Activated T-helper 2 cell treated with anti-CD3 and anti-CD28 coated beads, Interferon-gamma antibody, Interleukin-2, Interleukin-4, amounts not matched to agents 10 μg/mL and 5 μg/mL and 100 μg/mL, durations not matched to agents 14 hours and 24 hours and 36 hours (primary cell): ENCODE data around the gene CKAP5. TPM values are rescaled to one million over a fixed set of nuclear protein-coding genes. Genes with fewer than 3 reads are reported as not detected.

ENCODE experiments used
- DNase-seq: peaks from one replicate; pipeline ENCODE4 v3.0.0; 2021; ENCODE audit warnings: low spot score
- H3K27ac Mint-ChIP-seq: one replicate; pipeline ENCODE4 v1.8.0; 2021; ENCODE audit warnings: mixed read lengths
- H3K27me3 Mint-ChIP-seq: one replicate; pipeline ENCODE4 v1.8.0; 2021; ENCODE audit warnings: low read depth, mixed read lengths
- H3K36me3 Mint-ChIP-seq: one replicate; pipeline ENCODE4 v1.8.0; 2021; ENCODE audit warnings: low read depth, mixed read lengths
- H3K4me1 Mint-ChIP-seq: one replicate; pipeline ENCODE4 v1.8.0; 2021; ENCODE audit warnings: low read depth, mixed read lengths
- H3K4me3 Mint-ChIP-seq: one replicate; pipeline ENCODE4 v1.8.0; 2021; ENCODE audit warnings: low read depth, mild to moderate bottlenecking, moderate library complexity, mixed read lengths
- H3K9me3 Mint-ChIP-seq: one replicate; pipeline ENCODE4 v1.8.0; 2021; ENCODE audit warnings: mixed read lengths
- intact Hi-C: fragments of 100-400 bp; cut with micrococcal nuclease; formaldehyde crosslinking; loops from one replicate; pipeline ENCODE4 v1.15.1; 2023
- total RNA-seq: library from RNA; stranded (reverse); gene quantifications from 2 replicates; pipeline ENCODE4 v1.2.3, GENCODE V29; 2022

The CKAP5 gene
- total RNA-seq, 1 donor from 2014 or later: 127 TPM

- no peak for DNase-seq
- H3K4me3 Mint-ChIP-seq: no peak overlapping the region
- peaks cover 89% of the 10 kb centered on the region for H3K36me3 Mint-ChIP-seq
- H3K9me3 Mint-ChIP-seq: no peaks in the 10 kb centered on the region
- intact Hi-C loops: no loop called here
- H3K27ac Mint-ChIP-seq: no peak overlapping the region
- no peaks in the 10 kb centered on the region for H3K4me1 Mint-ChIP-seq
- no peaks in the 10 kb centered on the region for H3K27me3 Mint-ChIP-seq
Observed at GRCh38 chr11:46745995-46746394, 100.1 kb downstream of the CKAP5 start.

- intact Hi-C loops: no loop called here
- no peaks in the 10 kb centered on the region for H3K27me3 Mint-ChIP-seq
- H3K4me3 Mint-ChIP-seq: no peak overlapping the region
- no peak overlapping the region for H3K27ac Mint-ChIP-seq
- H3K4me1 Mint-ChIP-seq: no peaks in the 10 kb centered on the region
- no peaks in the 10 kb centered on the region for H3K9me3 Mint-ChIP-seq
- DNase-seq: no peak
- H3K36me3 Mint-ChIP-seq: peaks cover 86% of the 10 kb centered on the region
Observed at GRCh38 chr11:46745328-46745727, 100.8 kb downstream of the CKAP5 start.

DNA sequence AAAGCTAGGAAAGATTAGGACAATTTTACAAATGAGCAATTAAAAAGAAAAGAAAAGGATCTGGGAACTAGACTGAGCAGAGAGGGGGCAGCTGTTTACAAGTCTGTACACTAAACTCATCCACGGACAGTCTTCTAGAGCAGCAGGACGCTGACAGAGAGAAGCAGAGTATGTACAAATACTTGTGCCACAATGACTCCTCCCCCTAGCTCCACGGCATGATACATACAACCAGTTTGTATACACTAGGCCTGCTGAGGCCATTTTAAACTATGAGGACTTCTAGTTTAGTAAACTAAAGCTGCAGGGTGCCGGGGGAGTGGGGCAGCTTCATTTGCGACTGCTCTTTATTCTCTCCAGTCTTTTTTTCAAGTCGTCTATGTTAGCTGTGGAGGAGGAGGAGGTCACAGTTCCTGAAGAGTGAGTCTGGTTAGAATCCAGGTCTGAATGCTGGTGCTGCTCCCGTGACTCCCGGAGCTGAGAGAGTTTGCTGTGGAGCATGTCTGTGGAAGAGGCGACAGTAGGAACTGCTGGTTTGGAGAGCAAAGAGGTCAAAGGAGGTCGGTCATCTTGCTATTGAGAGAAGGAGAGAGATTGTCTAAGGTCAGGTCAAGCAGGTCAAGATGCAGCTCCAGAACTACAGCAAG is 102.3 kb downstream of the CKAP5 start:
- Mint-ChIP-seq H3K4me1 (no peaks in the 10 kb centered on the region), H3K27me3 (no peaks in the 10 kb centered on the region), H3K4me3 (no peak overlapping the region), H3K9me3 (no peaks in the 10 kb centered on the region), H3K36me3 (peaks cover 74% of the 10 kb centered on the region), H3K27ac (no peak overlapping the region)
- DNase-seq: no peak
- intact Hi-C loops: no loop called here

DNA sequence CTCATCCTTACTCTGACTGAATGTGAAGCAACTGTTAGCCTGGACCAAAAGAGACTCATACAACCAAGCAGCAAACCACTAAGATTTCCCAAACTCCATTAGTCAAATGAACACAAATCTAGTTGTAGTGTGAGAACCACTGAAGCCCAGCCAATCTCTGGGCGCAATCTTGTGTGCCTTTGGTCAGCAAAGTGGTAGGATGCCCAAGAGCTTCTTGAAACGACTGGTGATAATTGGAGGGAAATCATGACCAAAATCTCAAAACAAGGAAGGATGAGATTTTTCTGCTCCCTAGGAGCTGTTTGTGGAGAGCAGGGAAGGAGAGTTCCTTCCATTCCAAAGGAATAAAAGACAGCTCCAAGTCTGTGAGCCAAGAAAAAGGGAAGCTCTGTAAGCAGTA is 103.0 kb downstream of the CKAP5 start:
- H3K4me3 Mint-ChIP-seq: no peak overlapping the region
- H3K9me3 Mint-ChIP-seq: no peaks in the 10 kb centered on the region
- H3K27ac Mint-ChIP-seq: no peak overlapping the region
- no peaks in the 10 kb centered on the region for H3K4me1 Mint-ChIP-seq
- peaks cover 71% of the 10 kb centered on the region for H3K36me3 Mint-ChIP-seq
- intact Hi-C loops: no loop called here
- no peak for DNase-seq
- H3K27me3 Mint-ChIP-seq: no peaks in the 10 kb centered on the region

GRCh38 chr11:46741600-46742484 is 104.2 kb downstream of the CKAP5 start:
- peaks cover 59% of the 10 kb centered on the region for H3K36me3 Mint-ChIP-seq
- no peaks in the 10 kb centered on the region for H3K9me3 Mint-ChIP-seq

DNA sequence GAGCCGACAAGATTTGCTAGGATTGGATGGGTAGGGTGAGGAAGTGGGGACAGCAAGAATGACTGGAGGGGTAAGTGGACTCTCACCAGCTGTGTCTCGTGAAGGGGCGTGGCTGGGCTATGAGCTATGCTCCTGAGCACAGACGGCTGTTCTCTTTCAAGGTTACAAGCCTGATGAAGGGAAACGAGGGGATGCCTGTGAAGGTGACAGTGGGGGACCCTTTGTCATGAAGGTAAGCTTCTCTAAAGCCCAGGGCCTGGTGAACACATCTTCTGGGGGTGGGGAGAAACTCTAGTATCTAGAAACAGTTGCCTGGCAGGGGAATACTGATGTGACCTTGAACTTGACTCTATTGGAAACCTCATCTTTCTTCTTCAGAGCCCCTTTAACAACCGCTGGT is 107.2 kb downstream of the CKAP5 start:
- H3K4me1 Mint-ChIP-seq: no peaks in the 10 kb centered on the region
- H3K36me3 Mint-ChIP-seq: peaks cover 32% of the 10 kb centered on the region
- no peaks in the 10 kb centered on the region for H3K9me3 Mint-ChIP-seq
- H3K27ac Mint-ChIP-seq: no peak overlapping the region
- no peak for DNase-seq
- intact Hi-C loops: no loop called here
- H3K4me3 Mint-ChIP-seq: no peak overlapping the region
- H3K27me3 Mint-ChIP-seq: no peaks in the 10 kb centered on the region

More at GRCh38 chr11:46741600-46742484, 104.2 kb downstream of the CKAP5 start:
- Mint-ChIP-seq H3K4me3 (no peak overlapping the region), H3K27ac (no peak overlapping the region), H3K27me3 (no peaks in the 10 kb centered on the region), H3K4me1 (no peaks in the 10 kb centered on the region)
- no peak for DNase-seq
- intact Hi-C loops: no loop called here

DNA sequence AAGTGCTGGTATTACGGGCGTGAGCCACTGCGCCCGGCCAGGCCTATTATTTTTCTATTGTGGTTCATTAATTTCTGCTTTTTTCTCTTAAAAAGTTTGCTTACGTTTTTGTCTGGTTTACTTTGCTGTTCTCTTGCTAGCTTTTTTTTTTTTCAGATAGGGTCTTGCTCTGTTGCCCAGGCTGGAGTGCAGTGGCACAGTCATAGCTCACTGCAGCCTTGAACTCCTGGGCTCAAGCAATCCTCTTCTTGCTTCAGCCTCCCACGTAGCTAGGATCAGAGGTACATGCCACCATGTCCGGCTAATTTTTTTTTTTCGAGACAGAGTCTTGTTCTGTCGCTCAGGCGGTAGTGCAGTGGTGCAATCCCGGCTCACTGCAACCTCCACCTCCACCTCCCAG is 108.4 kb downstream of the CKAP5 start:
- no peak overlapping the region for H3K27ac Mint-ChIP-seq
- no peak overlapping the region for H3K4me3 Mint-ChIP-seq
- no peaks in the 10 kb centered on the region for H3K9me3 Mint-ChIP-seq
- H3K27me3 Mint-ChIP-seq: no peaks in the 10 kb centered on the region
- peaks cover 20% of the 10 kb centered on the region for H3K36me3 Mint-ChIP-seq
- DNase-seq: no peak
- no peaks in the 10 kb centered on the region for H3K4me1 Mint-ChIP-seq
- intact Hi-C loops: no loop called here

DNA sequence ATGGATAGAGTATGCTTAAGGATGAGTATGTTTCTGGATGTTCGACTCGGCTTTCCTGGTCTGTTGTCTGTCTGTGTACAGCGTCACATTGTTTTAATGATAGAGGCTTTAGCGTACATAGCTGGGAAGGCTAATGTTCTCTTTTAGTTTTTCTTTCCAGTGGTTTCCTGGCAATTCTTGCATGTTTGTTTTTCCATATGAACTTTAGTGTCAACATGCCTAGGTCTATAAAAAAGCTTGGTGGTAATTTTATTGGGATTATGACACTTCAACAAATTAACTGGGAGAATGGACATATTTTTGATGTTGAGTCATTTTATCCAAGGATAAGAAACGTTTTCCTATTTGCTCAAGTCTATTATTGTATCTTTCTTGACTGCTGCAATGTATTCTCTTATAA is 109.5 kb downstream of the CKAP5 start:
- Mint-ChIP-seq H3K27me3 (no peaks in the 10 kb centered on the region), H3K4me3 (no peak overlapping the region), H3K4me1 (no peaks in the 10 kb centered on the region), H3K36me3 (peaks cover 9% of the 10 kb centered on the region), H3K9me3 (no peaks in the 10 kb centered on the region), H3K27ac (no peak overlapping the region)
- intact Hi-C loops: no loop called here
- DNase-seq: no peak

DNA sequence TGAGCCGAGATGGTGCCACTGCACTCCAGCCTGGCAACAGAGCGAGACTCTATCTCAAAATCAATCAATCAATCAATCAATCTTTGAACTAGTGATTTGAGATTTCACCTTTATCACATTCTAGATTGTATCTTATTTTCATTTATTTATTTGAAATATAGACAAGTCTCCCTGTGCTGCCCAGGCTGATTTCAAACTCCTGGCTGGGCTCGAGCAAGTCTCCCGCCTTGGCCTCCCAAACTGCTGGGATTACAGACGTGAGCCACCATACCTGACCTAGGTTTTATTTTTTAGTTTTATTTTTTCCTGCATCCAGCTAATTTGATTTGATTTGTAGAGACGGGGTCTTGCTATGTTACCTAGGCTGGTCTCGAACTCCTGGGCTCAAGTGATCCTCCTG is 109.9 kb downstream of the CKAP5 start:
- no peak for DNase-seq
- Mint-ChIP-seq H3K27ac (no peak overlapping the region), H3K9me3 (no peaks in the 10 kb centered on the region), H3K27me3 (no peaks in the 10 kb centered on the region), H3K4me3 (no peak overlapping the region), H3K4me1 (no peaks in the 10 kb centered on the region), H3K36me3 (peaks cover 5% of the 10 kb centered on the region)
- intact Hi-C loops: no loop called here

DNA sequence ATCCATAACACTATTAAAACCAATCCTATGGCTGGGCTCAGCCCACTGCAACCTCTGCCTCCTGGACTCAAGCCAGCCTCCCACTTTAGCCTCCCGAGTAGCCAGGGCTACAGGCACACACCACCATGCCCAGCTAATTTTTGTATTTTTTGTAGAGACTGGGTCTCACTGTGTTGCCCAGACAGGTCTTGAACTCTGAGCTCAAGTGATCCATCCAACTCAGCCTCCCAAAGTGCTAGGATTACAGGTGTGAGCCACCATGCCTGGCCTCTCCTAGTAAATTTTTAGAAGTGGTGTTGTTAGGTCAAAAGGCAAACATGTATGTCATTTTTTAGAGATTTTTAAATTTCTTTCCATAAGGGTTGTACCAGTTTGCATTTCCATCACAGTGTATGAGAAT is 112.8 kb downstream of the CKAP5 start:
- no peaks in the 10 kb centered on the region for H3K9me3 Mint-ChIP-seq
- intact Hi-C loops: no loop called here
- H3K4me3 Mint-ChIP-seq: no peak overlapping the region
- no peak for DNase-seq
- H3K36me3 Mint-ChIP-seq: no peaks in the 10 kb centered on the region
- H3K27ac Mint-ChIP-seq: no peak overlapping the region
- H3K27me3 Mint-ChIP-seq: no peaks in the 10 kb centered on the region
- H3K4me1 Mint-ChIP-seq: no peaks in the 10 kb centered on the region

- no peak for DNase-seq
- H3K9me3 Mint-ChIP-seq: no peaks in the 10 kb centered on the region
- no peaks in the 10 kb centered on the region for H3K4me1 Mint-ChIP-seq
- H3K27me3 Mint-ChIP-seq: no peaks in the 10 kb centered on the region
- H3K36me3 Mint-ChIP-seq: no peaks in the 10 kb centered on the region
- H3K4me3 Mint-ChIP-seq: no peak overlapping the region
- intact Hi-C loops: no loop called here
- no peak overlapping the region for H3K27ac Mint-ChIP-seq
Observed at GRCh38 chr11:46731545-46731944, 114.5 kb downstream of the CKAP5 start.

DNA sequence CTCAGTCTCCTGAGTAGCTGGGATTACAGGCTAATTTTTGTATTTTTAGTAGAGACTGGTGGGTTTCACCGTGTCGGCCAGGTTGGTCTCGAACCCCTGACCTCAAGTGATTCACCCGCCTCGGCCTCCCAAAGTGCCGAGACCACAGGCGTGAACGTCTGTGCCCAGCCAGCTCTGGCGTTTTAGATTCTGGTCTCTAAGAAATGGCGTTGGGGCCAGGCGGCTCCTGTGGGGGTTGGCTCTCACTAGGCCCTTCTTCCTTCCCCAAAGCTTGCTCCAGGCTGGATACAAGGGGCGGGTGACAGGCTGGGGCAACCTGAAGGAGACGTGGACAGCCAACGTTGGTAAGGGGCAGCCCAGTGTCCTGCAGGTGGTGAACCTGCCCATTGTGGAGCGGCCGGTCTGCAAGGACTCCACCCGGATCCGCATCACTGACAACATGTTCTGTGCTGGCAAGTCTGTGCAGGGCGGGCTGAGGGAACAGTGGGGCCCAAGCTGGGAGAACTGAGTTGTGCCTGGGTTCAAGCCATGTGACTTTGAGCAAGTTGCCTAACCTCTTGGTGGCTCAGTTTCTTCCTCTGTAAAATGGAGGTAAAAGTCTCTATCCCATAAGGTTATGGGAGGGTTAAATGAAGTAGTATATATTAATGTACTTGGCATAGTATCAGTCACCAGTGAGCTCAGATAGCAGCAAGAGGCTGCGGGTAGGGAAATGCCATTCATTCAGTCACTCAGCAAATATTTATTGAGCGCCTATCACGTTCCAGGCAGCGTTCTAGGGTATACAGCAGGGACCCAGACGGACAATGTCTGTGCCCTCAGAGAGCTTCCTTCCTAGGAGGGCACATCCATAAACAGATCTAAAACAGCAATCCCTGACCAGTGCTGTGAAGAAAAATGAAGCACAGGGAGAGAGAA is 116.7 kb downstream of the CKAP5 start:
- Mint-ChIP-seq H3K27ac (no peak overlapping the region), H3K27me3 (no peaks in the 10 kb centered on the region), H3K36me3 (no peaks in the 10 kb centered on the region), H3K4me3 (no peak overlapping the region), H3K4me1 (no peaks in the 10 kb centered on the region), H3K9me3 (no peaks in the 10 kb centered on the region)
- intact Hi-C loops: no loop called here
- DNase-seq: no peak

DNA sequence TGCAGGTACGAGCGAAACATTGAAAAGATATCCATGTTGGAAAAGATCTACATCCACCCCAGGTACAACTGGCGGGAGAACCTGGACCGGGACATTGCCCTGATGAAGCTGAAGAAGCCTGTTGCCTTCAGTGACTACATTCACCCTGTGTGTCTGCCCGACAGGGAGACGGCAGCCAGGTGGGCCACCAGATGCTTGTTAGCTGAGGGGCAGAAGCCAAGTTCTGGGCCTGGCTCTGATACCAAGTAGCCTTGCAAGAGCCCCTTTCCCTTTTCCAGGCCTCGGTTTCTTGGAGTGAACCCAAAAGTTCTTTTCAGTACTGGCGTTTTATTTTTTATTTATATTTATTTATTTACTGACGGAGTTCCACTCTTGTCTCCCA is 117.4 kb downstream of the CKAP5 start:
- H3K4me3 Mint-ChIP-seq: no peak overlapping the region
- DNase-seq: no peak
- no peak overlapping the region for H3K27ac Mint-ChIP-seq
- no peaks in the 10 kb centered on the region for H3K4me1 Mint-ChIP-seq
- intact Hi-C loops: no loop called here
- H3K9me3 Mint-ChIP-seq: no peaks in the 10 kb centered on the region
- H3K36me3 Mint-ChIP-seq: no peaks in the 10 kb centered on the region
- H3K27me3 Mint-ChIP-seq: no peaks in the 10 kb centered on the region
